NCI-H446 (cell line): ENCODE data around the gene TYMP.
"Not testable (repeated sequence)": the region's sequence is repeated elsewhere in the genome, so short reads cannot be mapped to it uniquely, and the experiment has no call there.

Experiments
- DNase-seq, 2 experiments: peaks; one replicate each; lab custom pipeline; 2025; lab: John Stamatoyannopoulos, UW

Gene TYMP

GRCh38 chr22:50523806-50524675 lies 5.8 kb downstream of the TYMP start:
- DNase-seq = no peak

- DNase-seq = no peak
Measured at GRCh38 chr22:50523458-50523805, 6.4 kb downstream of the TYMP start.

- no peak for DNase-seq
Measured at GRCh38 chr22:50522806-50523438, 6.9 kb downstream of the TYMP start.

- DNase-seq = no peak
Measured at GRCh38 chr22:50522208-50522805, 7.5 kb downstream of the TYMP start.

- DNase-seq = no peak
Measured at GRCh38 chr22:50521710-50522109, 8.1 kb downstream of the TYMP start.

GRCh38 chr22:50520826-50521453 lies 8.9 kb downstream of the TYMP start:
- DNase-seq = no peak

GRCh38 chr22:50520184-50520583 lies 9.6 kb downstream of the TYMP start:
- not testable (repeated sequence) for DNase-seq

GRCh38 chr22:50519151-50519550 lies 10.7 kb downstream of the TYMP start:
- DNase-seq = no peak

GRCh38 chr22:50518606-50519005 lies 11.2 kb downstream of the TYMP start:
- DNase-seq = no peak

GRCh38 chr22:50517495-50518260 lies 12.1 kb downstream of the TYMP start:
- DNase-seq = no peak

GRCh38 chr22:50516891-50517290 lies 12.9 kb downstream of the TYMP start:
- no peak for DNase-seq

GRCh38 chr22:50516068-50516467 lies 13.7 kb downstream of the TYMP start:
- DNase-seq = no peak

GRCh38 chr22:50513175-50513574 lies 16.6 kb downstream of the TYMP start:
- DNase-seq = no peak

- no peak for DNase-seq
Measured at GRCh38 chr22:50508897-50509296, 20.9 kb downstream of the TYMP start.

GRCh38 chr22:50507991-50508884 lies 21.6 kb downstream of the TYMP start, which contains the start of gene NCAPH2:
NCAPH2 (plus strand) TSS chr22:50508224; CDS start chr22:50508338, 114 bp downstream.
- DNase-seq = peak; percentile 91 to 98

- DNase-seq = peak in 1 of 2 experiments; percentile 91
Measured at GRCh38 chr22:50507421-50507990, 22.3 kb downstream of the TYMP start, which contains the start of gene LMF2. LMF2 (minus strand) TSS chr22:50507702; CDS start chr22:50507675, 27 bp downstream.

- no peak for DNase-seq
Measured at GRCh38 chr22:50506611-50507420, 23.0 kb downstream of the TYMP start.

GRCh38 chr22:50505776-50506610 lies 23.8 kb downstream of the TYMP start:
- no peak for DNase-seq
